ENCODE measurements around the gene PRCC. TPM values are rescaled to one million over a fixed set of nuclear protein-coding genes. Genes with fewer than 3 reads are reported as not detected.
A peak's percentile ranks its signal among the peaks of the same experiment; 100 is the strongest.

The PRCC gene
- total RNA-seq, 1 experiment from 2014 or later, result 131 TPM

DNA sequence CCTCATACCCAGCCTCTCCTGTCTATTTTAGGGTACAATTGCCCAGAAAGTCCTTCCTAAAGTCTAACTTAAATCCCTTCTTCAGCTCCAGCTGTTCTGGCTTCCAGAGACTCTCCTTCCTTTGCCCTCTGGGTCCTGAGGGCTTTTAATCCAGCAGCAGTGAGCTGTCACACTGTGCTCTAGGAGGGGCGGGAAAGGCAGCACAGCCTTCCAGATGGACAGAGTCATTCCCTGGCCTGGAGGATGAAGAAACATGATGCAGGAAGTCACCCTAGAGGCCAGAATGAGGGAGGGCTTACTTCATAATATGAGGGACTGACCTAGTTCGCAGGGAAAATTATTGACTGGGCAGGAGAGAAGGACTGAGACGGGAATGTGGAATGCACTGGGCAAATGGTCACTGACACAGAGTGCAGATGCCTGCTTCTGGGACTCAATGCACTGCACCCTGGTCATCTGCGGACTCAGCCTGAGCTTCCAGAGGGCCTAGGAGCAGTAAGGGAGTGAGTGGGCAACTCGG is 48.0 kb downstream of the PRCC start:
- no peaks in the 10 kb centered on the region for H3K27me3 Mint-ChIP-seq (ENCODE audit: insufficient read depth, unreplicated experiment)
- ChIA-PET POLR2A (no interaction called here), CTCF (interaction anchor here (0.5 to 12.4 kb wide), 6 partner anchors 23 to 125 kb away, joined by 3 to 106 read pairs (median 6); partner anchors contain the start of gene PEAR1)
- H3K36me3 Mint-ChIP-seq (ENCODE audit: insufficient read depth, unreplicated experiment), result no peaks in the 10 kb centered on the region
- DNase-seq (ENCODE audit: unreplicated experiment), result peak; percentile 85
- H3K27ac Mint-ChIP-seq (ENCODE audit: low read depth, unreplicated experiment), result peak overlapping the region; percentile 25
- H3K4me3 Mint-ChIP-seq (ENCODE audit: unreplicated experiment), result no peak overlapping the region
- TF ChIP-seq, protein P1, sequence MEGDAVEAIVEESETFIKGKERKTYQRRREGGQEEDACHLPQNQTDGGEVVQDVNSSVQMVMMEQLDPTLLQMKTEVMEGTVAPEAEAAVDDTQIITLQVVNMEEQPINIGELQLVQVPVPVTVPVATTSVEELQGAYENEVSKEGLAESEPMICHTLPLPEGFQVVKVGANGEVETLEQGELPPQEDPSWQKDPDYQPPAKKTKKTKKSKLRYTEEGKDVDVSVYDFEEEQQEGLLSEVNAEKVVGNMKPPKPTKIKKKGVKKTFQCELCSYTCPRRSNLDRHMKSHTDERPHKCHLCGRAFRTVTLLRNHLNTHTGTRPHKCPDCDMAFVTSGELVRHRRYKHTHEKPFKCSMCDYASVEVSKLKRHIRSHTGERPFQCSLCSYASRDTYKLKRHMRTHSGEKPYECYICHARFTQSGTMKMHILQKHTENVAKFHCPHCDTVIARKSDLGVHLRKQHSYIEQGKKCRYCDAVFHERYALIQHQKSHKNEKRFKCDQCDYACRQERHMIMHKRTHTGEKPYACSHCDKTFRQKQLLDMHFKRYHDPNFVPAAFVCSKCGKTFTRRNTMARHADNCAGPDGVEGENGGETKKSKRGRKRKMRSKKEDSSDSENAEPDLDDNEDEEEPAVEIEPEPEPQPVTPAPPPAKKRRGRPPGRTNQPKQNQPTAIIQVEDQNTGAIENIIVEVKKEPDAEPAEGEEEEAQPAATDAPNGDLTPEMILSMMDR (IDR thresholded peaks at IDR 0.05; ENCODE audit: unreplicated experiment), result no peak
- intact Hi-C loops (cut with micrococcal nuclease), result no loop called here
- BruUV-seq (replicated peaks), result no TSS peak
- peaks cover 48% of the 10 kb centered on the region for H3K4me1 Mint-ChIP-seq (ENCODE audit: insufficient read depth, unreplicated experiment)
- H3K9me3 Mint-ChIP-seq (ENCODE audit: unreplicated experiment), result no peaks in the 10 kb centered on the region

DNA sequence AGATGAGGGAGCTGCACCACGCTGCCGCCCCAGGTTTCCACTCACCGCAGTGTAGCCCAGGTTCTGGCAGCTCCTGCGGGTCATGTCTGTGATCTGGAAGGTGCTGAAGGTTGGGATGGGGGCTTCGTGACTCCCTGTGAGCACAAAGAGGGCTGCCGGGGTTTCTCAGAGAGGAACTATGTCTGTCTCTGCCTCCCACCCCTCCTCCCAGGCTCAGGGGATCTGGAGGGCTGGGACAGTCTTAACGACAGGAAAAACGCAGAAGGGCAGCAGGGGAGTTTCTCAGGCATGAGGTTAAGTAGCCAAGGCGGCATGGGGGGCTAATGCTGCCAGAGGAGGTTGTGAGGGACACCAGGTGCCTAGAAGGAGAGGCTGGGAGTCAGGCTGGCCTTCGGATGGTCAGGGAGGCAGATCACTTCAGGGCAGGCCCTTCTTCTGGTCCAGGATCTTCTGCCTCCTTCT is 48.7 kb downstream of the PRCC start:
- CTCF ChIA-PET, result interaction anchor here (0.9 to 12.4 kb wide), 3 partner anchors 22 to 75 kb away, joined by 3 to 106 read pairs (median 7); partner anchors contain the start of gene PEAR1
- POLR2A ChIA-PET, result interaction anchor here (0.6 kb wide), 1 partner anchor 12 kb away, joined by 3 read pairs; no protein-coding TSS in a partner anchor
- peaks cover 46% of the 10 kb centered on the region for H3K4me1 Mint-ChIP-seq (ENCODE audit: insufficient read depth, unreplicated experiment)
- no peaks in the 10 kb centered on the region for H3K9me3 Mint-ChIP-seq (ENCODE audit: unreplicated experiment)
- TF ChIP-seq, protein P1 (IDR thresholded peaks at IDR 0.05; ENCODE audit: unreplicated experiment), result no peak
- H3K36me3 Mint-ChIP-seq (ENCODE audit: insufficient read depth, unreplicated experiment), result no peaks in the 10 kb centered on the region
- H3K27ac Mint-ChIP-seq (ENCODE audit: low read depth, unreplicated experiment), result no peak overlapping the region
- no peak overlapping the region for H3K4me3 Mint-ChIP-seq (ENCODE audit: unreplicated experiment)
- no peaks in the 10 kb centered on the region for H3K27me3 Mint-ChIP-seq (ENCODE audit: insufficient read depth, unreplicated experiment)
- BruUV-seq (replicated peaks), result no TSS peak
- intact Hi-C loops (cut with micrococcal nuclease), result no loop called here
- no peak for DNase-seq (ENCODE audit: unreplicated experiment)

DNA sequence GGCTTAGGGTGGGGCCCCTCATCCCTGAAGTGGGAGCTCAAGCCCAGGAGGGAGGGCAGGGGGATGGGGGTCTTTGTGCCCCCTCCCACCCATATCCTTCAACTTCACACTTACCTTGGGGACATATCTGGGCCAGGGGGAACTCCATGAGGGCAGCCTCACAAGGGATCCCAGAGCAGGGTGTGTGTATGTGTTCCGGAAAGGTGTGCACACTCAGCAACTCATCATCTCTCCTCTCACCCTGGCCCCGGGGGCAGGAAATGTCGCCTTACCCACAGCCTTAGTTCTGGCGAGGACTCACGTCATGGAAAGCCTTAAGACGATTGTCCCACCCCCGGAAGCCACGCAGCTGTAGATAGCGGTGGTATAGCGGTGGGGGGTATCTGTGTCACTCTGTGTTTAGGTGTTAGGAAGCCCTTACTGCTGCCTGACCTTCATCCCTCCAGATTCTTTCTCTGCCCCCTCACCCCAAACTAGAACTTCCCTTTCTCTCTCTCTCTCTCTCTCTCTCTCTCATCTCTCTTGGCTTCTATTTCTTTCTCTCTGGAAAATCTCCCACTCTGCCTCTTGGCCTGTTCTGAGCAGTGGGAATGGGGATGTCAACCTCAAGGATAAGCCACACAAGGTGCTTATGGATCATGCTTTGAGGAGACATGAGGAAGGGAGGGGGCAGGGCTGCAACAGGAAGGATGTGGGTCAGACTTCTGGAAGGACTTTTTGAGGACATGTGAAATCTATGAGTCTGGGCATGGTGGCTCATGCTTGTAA is 49.4 kb downstream of the PRCC start, which contains the start of gene SH2D2A:
Gene SH2D2A (minus strand): TSS at position 288 of the 768 bp plus-strand sequence. CDS start 140 bp downstream, at position 148.
- TF ChIP-seq, protein P1 (IDR thresholded peaks at IDR 0.05; ENCODE audit: unreplicated experiment), result no peak
- Mint-ChIP-seq H3K27me3 (ENCODE audit: insufficient read depth, unreplicated experiment) (no peaks in the 10 kb centered on the region), H3K27ac (ENCODE audit: low read depth, unreplicated experiment) (no peak within 1 kb of the TSS), H3K36me3 (ENCODE audit: insufficient read depth, unreplicated experiment) (no peaks in the 10 kb centered on the region), H3K9me3 (ENCODE audit: unreplicated experiment) (no peaks in the 10 kb centered on the region), H3K4me1 (ENCODE audit: insufficient read depth, unreplicated experiment) (peaks cover 39% of the 10 kb centered on the region), H3K4me3 (ENCODE audit: unreplicated experiment) (no peak within 1 kb of the TSS)
- peak; percentile 81 for DNase-seq (ENCODE audit: unreplicated experiment)
- BruUV-seq (replicated peaks), result no TSS peak
- CTCF ChIA-PET, result interaction anchor here (0.7 to 1.7 kb wide), 4 partner anchors 10 to 157 kb away, joined by 4 to 7 read pairs (median 4); no protein-coding TSS in a partner anchor
- intact Hi-C loops (cut with micrococcal nuclease), result no loop called here
- POLR2A ChIA-PET, result interaction anchor here (0.6 kb wide), 1 partner anchor 12 kb away, joined by 3 read pairs; no protein-coding TSS in a partner anchor

DNA sequence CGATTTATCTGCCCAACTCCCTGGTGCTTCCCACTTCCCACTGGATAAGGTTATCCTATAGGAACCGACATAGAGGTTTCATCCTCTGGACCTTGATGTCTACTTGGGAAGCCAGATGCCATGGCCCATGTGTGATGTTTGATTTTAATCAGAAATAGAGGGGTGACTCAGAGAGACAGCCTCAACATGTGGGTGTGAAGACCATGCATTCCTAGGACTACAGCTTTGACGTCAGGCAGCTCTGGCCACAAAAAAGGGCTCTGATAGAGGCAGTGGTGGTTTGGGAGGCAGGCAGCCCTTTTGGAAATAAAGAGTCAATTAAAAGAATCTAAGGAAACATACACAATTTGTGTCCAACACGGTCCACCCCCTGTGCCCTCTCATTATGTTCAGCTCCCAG is 54.5 kb downstream of the PRCC start:
- DNase-seq (ENCODE audit: unreplicated experiment), result peak; percentile 41
- BruUV-seq (replicated peaks), result no TSS peak
- CTCF ChIA-PET, result interaction anchor here (0.9 to 11.2 kb wide), 10 partner anchors 8 to 159 kb away, joined by 3 to 185 read pairs (median 11); partner anchors contain the start of genes NTRK1 and PEAR1
- Mint-ChIP-seq H3K4me1 (ENCODE audit: insufficient read depth, unreplicated experiment) (peaks cover 18% of the 10 kb centered on the region), H3K36me3 (ENCODE audit: insufficient read depth, unreplicated experiment) (no peaks in the 10 kb centered on the region), H3K9me3 (ENCODE audit: unreplicated experiment) (no peaks in the 10 kb centered on the region), H3K27me3 (ENCODE audit: insufficient read depth, unreplicated experiment) (no peaks in the 10 kb centered on the region), H3K4me3 (ENCODE audit: unreplicated experiment) (no peak overlapping the region), H3K27ac (ENCODE audit: low read depth, unreplicated experiment) (no peak overlapping the region)
- TF ChIP-seq, protein P1 (IDR thresholded peaks at IDR 0.05; ENCODE audit: unreplicated experiment), result no peak
- intact Hi-C loops (cut with micrococcal nuclease), result no loop called here
- POLR2A ChIA-PET, result interaction anchor here (0.6 to 1.2 kb wide), 2 partner anchors 9 to 197 kb away, joined by 3 to 4 read pairs; no protein-coding TSS in a partner anchor

All from MCF 10A (cell line).